K562 (cell line): Measurements from ENCODE around the gene GLI3. TPM values are rescaled to one million over a fixed set of nuclear protein-coding genes. Genes with fewer than 3 reads are reported as not detected.
A peak's percentile ranks its signal among the peaks of the same experiment; 100 is the strongest.

Experiments used
- ATAC-seq: fragments of 200-7000 bp; cut with Tn5 transposase; 3 replicates; pipeline ENCODE4 v1.9.1; 2020; ENCODE audit warnings: moderate library complexity
- BruUV-seq: library from RNA; stranded (reverse); fragments of 400-500 nt; replicated peaks from 2 replicates; lab custom pipeline; 2021; lab: Mats Ljungman, UMichigan
- CTCF ChIA-PET: fragments of 300-600 bp; formaldehyde crosslinking; extraction: SDS; loops from one replicate; lab custom pipeline; 2021; ENCODE audit warnings: low intra/inter-chr PET ratio; lab: Yijun Ruan, JAX
- POLR2A ChIA-PET: fragments of 300-600, 350-650 bp; sonication (Branson Sonifier 250); formaldehyde crosslinking; extraction: SDS; loops from one replicate; lab custom pipeline; 2021; ENCODE audit warnings: antibody characterized with exemption, inconsistent platforms; lab: Yijun Ruan, JAX
- DNase-seq, 4 experiments: peaks; one replicate each; pipeline versions ENCODE4 v3.0.0 to v3.0.0-alpha.2; 2011 to 2018; ENCODE audit warnings: low spot score in 3 of 4, mixed read lengths in 3 of 4; ENCODE audit errors: extremely low read depth in 1 of 4
- FAIRE-seq: peaks from 2 replicates; lab custom pipeline; 2011; peaks lifted over from hg19 to GRCh38; lab: Jason Lieb, UNC
- H2AFZ ChIP-seq: 2 replicates; pipeline ENCODE4 v1.6.0; 2011; ENCODE audit warnings: low read depth, low read length, control low read depth, inconsistent platforms
- H3K27ac ChIP-seq: fragments of 200-600 bp; 3 replicates; pipeline ENCODE4 v1.8.0; 2011; ENCODE audit warnings: low read depth, mild to moderate bottlenecking, control low read depth, inconsistent platforms, low read length, moderate library complexity, mixed read lengths; ENCODE audit errors: extremely low read depth
- H3K27me3 ChIP-seq, 2 experiments: fragments of 300-600 bp in 1 of 2; 2 replicates in 1 of 2; 3 replicates in 1 of 2; pipeline versions ENCODE4 v1.6.0 to v1.8.0; 2011; ENCODE audit warnings: inconsistent platforms in 2 of 2, low read length in 2 of 2, mild to moderate bottlenecking in 1 of 2, mixed read lengths in 1 of 2, moderate library complexity in 1 of 2; ENCODE audit not compliant: control insufficient read depth in 2 of 2, insufficient read depth in 2 of 2
- H3K36me3 ChIP-seq: fragments of 300-600 bp; 3 replicates; pipeline ENCODE4 v1.8.0; 2011; ENCODE audit warnings: mild to moderate bottlenecking, low read length, inconsistent platforms; ENCODE audit not compliant: control insufficient read depth, insufficient read depth
- H3K4me1 ChIP-seq, 2 experiments: fragments of 200-600 bp in 1 of 2; replicated peaks in 1 of 2; 2 replicates in 1 of 2; 3 replicates in 1 of 2; pipeline versions ENCODE4 v1.5.1 to v1.8.0; 2011; ENCODE audit warnings: inconsistent platforms in 2 of 2, low read length in 2 of 2, mild to moderate bottlenecking in 1 of 2, mixed read lengths in 1 of 2, moderate library complexity in 1 of 2; ENCODE audit not compliant: control insufficient read depth in 2 of 2, insufficient read depth in 2 of 2
- H3K4me2 ChIP-seq: 2 replicates; pipeline ENCODE4 v1.6.1; 2011; ENCODE audit warnings: low read length, control low read depth, inconsistent platforms, mixed read lengths; ENCODE audit not compliant: insufficient read depth
- H3K4me3 ChIP-seq: fragments of 200-600 bp; sonication (generic), shearing (Covaris generic); 2 replicates; pipeline ENCODE4 v1.5.1; 2016; ENCODE audit warnings: control low read depth, inconsistent platforms
- H3K79me2 ChIP-seq: fragments of 200-600 bp; 3 replicates; pipeline ENCODE4 v1.8.0; 2011; ENCODE audit warnings: low read length, inconsistent platforms; ENCODE audit not compliant: control insufficient read depth, insufficient read depth
- H3K9ac ChIP-seq, 2 experiments: 2 replicates each; pipeline versions ENCODE4 v1.6.0 to v1.6.1; 2011; ENCODE audit warnings: low read depth in 2 of 2, low read length in 2 of 2, control low read depth in 1 of 2, inconsistent platforms in 1 of 2, mild to moderate bottlenecking in 1 of 2, mixed read lengths in 1 of 2; ENCODE audit not compliant: insufficient read depth in 1 of 2
- H3K9me1 ChIP-seq: one replicate; pipeline ENCODE4 v1.6.0; 2011; ENCODE audit warnings: inconsistent platforms, mild to moderate bottlenecking, low read length, moderate library complexity; ENCODE audit not compliant: control insufficient read depth, insufficient read depth
- H3K9me3 ChIP-seq: replicated peaks from 2 replicates; pipeline ENCODE4 v1.5.1; 2011; ENCODE audit warnings: low read depth, low read length, inconsistent platforms; ENCODE audit not compliant: control insufficient read depth, insufficient read depth
- H4K20me1 ChIP-seq: replicated peaks from 2 replicates; pipeline ENCODE4 v1.6.1; 2011; ENCODE audit warnings: low read length, inconsistent platforms, mixed read lengths; ENCODE audit not compliant: control insufficient read depth, insufficient read depth
- CBX2 ChIP-seq: fragments of 200-600 bp; sonication (generic); IDR thresholded peaks from one replicate; pipeline ENCODE4 v1.6.1; 2012; ENCODE audit warnings: mild to moderate bottlenecking, low read length, inconsistent platforms; ENCODE audit not compliant: insufficient read depth, poor library complexity, severe bottlenecking
- PREB ChIP-seq: sonication (generic); formaldehyde crosslinking; IDR thresholded peaks from 2 replicates; pipeline ENCODE4 v1.8.1; 2023; ENCODE audit warnings: mild to moderate bottlenecking, missing genetic modification reagents
- TCF15 ChIP-seq: fragments of 250-450 bp; sonication (Bioruptor Pico); IDR thresholded peaks from 2 replicates; pipeline ENCODE4 v1.8.0; 2022; ENCODE audit warnings: moderate library complexity, mild to moderate bottlenecking, inconsistent platforms
- ZNF165 ChIP-seq: fragments of 250-450 bp; sonication (Bioruptor Pico); IDR thresholded peaks from 2 replicates; pipeline ENCODE4 v1.4.0; 2020; ENCODE audit warnings: borderline replicate concordance
- ZNF507 ChIP-seq: conservative IDR thresholded peaks from 2 replicates; pipeline ENCODE4 v1.6.1; 2017; ENCODE audit warnings: missing genetic modification characterization, missing compliant biosample characterization
- WGBS: fragments of 100-300 bp; shearing (Covaris generic); methylation state at CpG from one replicate; pipeline ENCODE4 v1.1.6; 2016; ENCODE audit warnings: low coverage, mixed read lengths; ENCODE audit not compliant: insufficient coverage; ENCODE audit errors: missing lambda C conversion rate; 5-methylcytosine and 5-hydroxymethylcytosine counted together
- in situ Hi-C: fragments of 300-500 bp; cut with MboI; formaldehyde crosslinking; loops from 4 replicates; pipeline ENCODE4 v1.15.0; 2018; ENCODE audit warnings: inconsistent platforms, mixed read lengths
- intact Hi-C: fragments of 100-400 bp; cut with micrococcal nuclease; formaldehyde crosslinking; loops from 2 replicates; pipeline ENCODE4 v1.14.2; 2022
- polyA plus RNA-seq, 8 experiments: library from polyadenylated mRNA; depleted of rRNA in 4 of 8; stranded (reverse) in 5 of 8; unstranded in 3 of 8; fragments of >200 nt; fragmentation: Nextera tagmentation in 2 of 8; fragmentation: Illumina TruSeq in 1 of 8; extraction: Ambion mirVana in 2 of 8; extraction: Trizol in 1 of 8; gene quantifications; 2 replicates each; pipeline versions ENCODE4 v1.2.1 to v1.2.3, GENCODE V29; 2011 to 2014; ENCODE audit warnings: inconsistent platforms in 1 of 8, missing spikeins in 1 of 8
- total RNA-seq, 7 experiments: library from RNA; depleted of rRNA in 6 of 7; stranded (reverse); fragments of >200 nt in 6 of 7; fragmentation: Illumina TruSeq in 2 of 7; extraction: Trizol in 2 of 7; gene quantifications; 2 replicates each; pipeline versions ENCODE4 v1.2.1 to v1.2.3, GENCODE V29; 2011 to 2021; ENCODE audit warnings: low replicate concordance in 1 of 7
- TF ChIP-seq, protein P1 (sequence below), 3 experiments: IDR thresholded peaks in 2 of 3; conservative IDR thresholded peaks in 1 of 3; 2 replicates each; pipeline ENCODE4 v1.5.1; 2011 to 2012; ENCODE audit warnings: low read length in 3 of 3, mild to moderate bottlenecking in 3 of 3, control low read depth in 2 of 3, improper control_type of control experiment in 1 of 3, inconsistent platforms in 1 of 3, low read depth in 1 of 3, mixed read lengths in 1 of 3, moderate library complexity in 1 of 3; ENCODE audit not compliant: insufficient read depth in 2 of 3

The GLI3 gene
- total and polyA plus RNA-seq, 9 of the 15 experiments (the other 6 are each of a cell fraction or from before 2014, with no cell fraction given) = 0.01 to 0.18 (median 0.07) TPM; not detected in 6

DNA sequence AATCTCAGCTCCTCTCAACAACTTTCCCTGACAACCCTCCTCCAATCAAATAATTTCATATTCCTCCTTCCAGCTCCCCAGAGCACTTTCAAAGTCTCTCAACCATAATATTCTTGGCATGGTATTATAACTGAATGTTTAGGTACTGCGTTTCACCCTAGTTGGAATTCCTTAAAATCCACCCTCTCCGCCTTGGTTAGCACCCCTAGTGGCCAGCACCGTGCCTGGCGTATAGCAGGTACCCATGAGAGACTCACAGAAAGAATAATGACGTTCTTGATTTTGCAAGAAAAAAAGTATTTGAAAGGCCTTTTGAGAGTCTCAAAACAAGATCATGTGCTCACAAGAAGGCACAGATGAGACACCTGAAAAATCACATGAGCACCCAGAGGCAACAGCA is 50.9 kb downstream of the GLI3 start:
- Histone ChIP-seq H2AFZ (no peak overlapping the region), H3K9me1 (no peaks in the 10 kb centered on the region), H3K27me3 (no peaks in the 10 kb centered on the region), H3K9ac (no peak overlapping the region), H3K4me2 (no peak overlapping the region), H3K79me2 (no peaks in the 10 kb centered on the region), H3K27ac (no peak overlapping the region), H3K4me3 (no peak overlapping the region), H4K20me1 (no peaks in the 10 kb centered on the region; the same call in 1 of the 2 replicates), H3K4me1 (no peaks in the 10 kb centered on the region), H3K9me3 (no peaks in the 10 kb centered on the region), H3K36me3 (no peaks in the 10 kb centered on the region)
- TF ChIP-seq, protein P1, sequence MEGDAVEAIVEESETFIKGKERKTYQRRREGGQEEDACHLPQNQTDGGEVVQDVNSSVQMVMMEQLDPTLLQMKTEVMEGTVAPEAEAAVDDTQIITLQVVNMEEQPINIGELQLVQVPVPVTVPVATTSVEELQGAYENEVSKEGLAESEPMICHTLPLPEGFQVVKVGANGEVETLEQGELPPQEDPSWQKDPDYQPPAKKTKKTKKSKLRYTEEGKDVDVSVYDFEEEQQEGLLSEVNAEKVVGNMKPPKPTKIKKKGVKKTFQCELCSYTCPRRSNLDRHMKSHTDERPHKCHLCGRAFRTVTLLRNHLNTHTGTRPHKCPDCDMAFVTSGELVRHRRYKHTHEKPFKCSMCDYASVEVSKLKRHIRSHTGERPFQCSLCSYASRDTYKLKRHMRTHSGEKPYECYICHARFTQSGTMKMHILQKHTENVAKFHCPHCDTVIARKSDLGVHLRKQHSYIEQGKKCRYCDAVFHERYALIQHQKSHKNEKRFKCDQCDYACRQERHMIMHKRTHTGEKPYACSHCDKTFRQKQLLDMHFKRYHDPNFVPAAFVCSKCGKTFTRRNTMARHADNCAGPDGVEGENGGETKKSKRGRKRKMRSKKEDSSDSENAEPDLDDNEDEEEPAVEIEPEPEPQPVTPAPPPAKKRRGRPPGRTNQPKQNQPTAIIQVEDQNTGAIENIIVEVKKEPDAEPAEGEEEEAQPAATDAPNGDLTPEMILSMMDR (IDR thresholded peaks at IDR 0.05 in 2 of 3, conservative IDR thresholded peaks at IDR 0.05 in 1 of 3; ENCODE audit: insufficient read depth in 2 of 3, low read depth in 1 of 3, low read length in 3 of 3) = peak; percentile 38 to 69 (median 52); a peak in 5 of 6 replicates
- no peak for TF ChIP-seq PREB
- TF ChIP-seq ZNF165 (CRISPR knock-in tag) = no peak
- TF ChIP-seq CBX2 = no peak
- TF ChIP-seq TCF15 (CRISPR knock-in tag) = no peak
- no peak for TF ChIP-seq ZNF507 (tag)
- CTCF ChIA-PET = no interaction called here
- ATAC-seq (peak; percentile 77; the same call in 2 of the 3 replicates), FAIRE-seq (peak; percentile 78), DNase-seq (peak in 3 of 4 experiments; percentile 14 to 16 (median 16))
- WGBS = 2% methylated on average over 5 of the region's 5 CpGs
- intact Hi-C loops = no loop called here
- in situ Hi-C loops = no loop called here
- no TSS peak for BruUV-seq
- POLR2A ChIA-PET = no interaction called here
